Measurements from ENCODE around the gene RMC1.

DNA sequence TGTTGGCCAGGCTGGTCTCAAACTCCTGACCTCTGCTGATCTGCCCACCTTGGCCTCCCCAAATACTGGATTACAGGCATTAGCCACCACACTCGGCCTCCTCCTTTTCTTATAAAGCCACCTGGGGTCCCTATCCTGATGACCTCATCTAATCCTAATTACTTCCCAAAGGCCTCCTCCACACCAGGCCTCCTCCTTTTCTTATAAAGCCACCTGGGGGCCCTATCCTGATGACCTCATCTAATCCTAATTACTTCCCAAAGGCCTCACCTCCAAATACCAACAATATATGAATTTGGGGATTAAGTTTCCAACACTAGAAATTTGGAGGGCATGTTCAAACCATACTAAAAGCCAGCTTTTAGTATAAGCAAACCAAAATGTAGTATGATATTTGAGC lies 9.7 kb upstream of the RMC1 start:
- TF ChIP-seq CTCF (conservative IDR thresholded peaks at IDR 0.05; ENCODE audit: low read depth, low read length) = no peak
- TF ChIP-seq EZH2 (IDR thresholded peaks at IDR 0.05; ENCODE audit: borderline replicate concordance, low read depth, low read length, poor library complexity, severe bottlenecking) = no peak
